Heart left ventricle (tissue), 13 donors: ENCODE measurements around the gene PIK3AP1.

Experiments used
- CTCF ChIP-seq, 12 donors: fragments of 200-600 bp; sonication (generic) in 4 of 12; IDR thresholded peaks; one replicate each; pipeline versions ENCODE4 v1.5.0 to v1.8.0; 2018 to 2022; ENCODE audit warnings: antibody characterized with exemption in 12 of 12, mild to moderate bottlenecking in 5 of 12
- POLR2A ChIP-seq, 2 donors: fragments of 450-650 bp; IDR thresholded peaks; one replicate each; pipeline ENCODE4 v1.6.1; 2017; ENCODE audit warnings: antibody characterized with exemption in 2 of 2, mild to moderate bottlenecking in 2 of 2, moderate library complexity in 2 of 2
- donor health status: ischemic (EF 13 %, LVEDD 7.1; RV severe dilation, severe dysfunction).
- donor health status: DM: no; HTN: yes; CAD: no.
- donor health status: DM: no; HTN: no; CAD: no.
- donor health status: ischemic (EF 25% LVEDD 6.9; RV normal size, moderate dysfunction).
- donor health status: ischemic (EF 25% LVEDD 5.7; RV mildly dilated, moderate dysfunction).
- donor health status: ischemic (EF 35%, LVEDD 5.7; RV mildly dilated, moderate dysfunction).
- donor health status: nonischemic (EF 11% LVEDD 7.7; RV severe dilation, severe dysfunction).
- donor health status: DM: yes; HTN: yes; CAD: no.
- donor health status: PGD.
- donor health status: ischemic (EF 29% LVEDD 5.4; RV normal size, mild dysfunction).
- donor health status: nonischemic (EF 23%, LVEDD 6.1; RV moderate dilation, normal function).

- TF ChIP-seq POLR2A (IDR thresholded peaks at IDR 0.05) (no peak), CTCF (IDR thresholded peaks at IDR 0.05) (no peak)
Observed at GRCh38 chr10:96616961-96617360, 103.4 kb downstream of the PIK3AP1 start.
